Nucleus accumbens (tissue), 56 donors: ENCODE results near the gene ARID3A.
"Not testable (repeated sequence)": the region's sequence is repeated elsewhere in the genome, so short reads cannot be mapped to it uniquely, and the experiment has no call there.

ENCODE experiments used
- DNase-seq, 56 donors: peaks; one replicate each; lab custom pipeline; 2025; lab: John Stamatoyannopoulos, UW

The ARID3A gene

DNA sequence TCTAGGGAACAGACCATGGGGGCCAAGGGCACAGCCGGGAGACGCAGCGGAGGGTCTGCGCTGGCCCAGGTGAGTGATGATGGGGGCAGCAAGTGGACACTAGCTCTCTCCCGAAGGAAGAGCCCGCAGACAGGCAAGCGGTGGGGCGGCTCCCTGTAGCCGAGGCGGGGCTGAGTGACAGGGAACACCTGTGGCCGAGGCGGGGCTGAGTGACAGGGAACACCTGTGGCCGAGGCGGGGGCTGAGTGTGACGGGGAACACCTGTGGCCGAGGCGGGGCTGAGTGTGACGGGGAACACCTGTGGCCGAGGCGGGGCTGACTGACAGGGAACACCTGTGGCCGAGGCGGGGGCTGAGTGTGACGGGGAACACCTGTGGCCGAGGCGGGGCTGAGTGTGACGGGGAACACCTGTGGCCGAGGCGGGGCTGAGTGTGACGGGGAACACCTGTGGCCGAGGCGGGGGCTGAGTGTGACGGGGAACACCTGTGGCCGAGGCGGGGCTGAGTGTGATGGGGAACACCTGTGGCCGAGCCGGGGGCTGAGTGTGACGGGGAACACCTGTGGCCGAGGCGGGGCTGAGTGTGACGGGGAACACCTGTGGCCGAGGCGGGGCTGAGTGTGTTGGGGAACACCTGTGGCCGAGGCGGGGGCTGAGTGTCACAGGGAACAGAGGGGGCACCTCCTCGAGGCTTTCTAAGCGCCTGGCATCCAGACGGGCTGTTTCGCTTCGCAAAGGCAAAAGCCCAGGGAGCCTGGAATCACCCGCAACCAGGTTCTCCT lies 34.2 kb upstream of the ARID3A start:
- DNase-seq, result not testable (repeated sequence)

DNA sequence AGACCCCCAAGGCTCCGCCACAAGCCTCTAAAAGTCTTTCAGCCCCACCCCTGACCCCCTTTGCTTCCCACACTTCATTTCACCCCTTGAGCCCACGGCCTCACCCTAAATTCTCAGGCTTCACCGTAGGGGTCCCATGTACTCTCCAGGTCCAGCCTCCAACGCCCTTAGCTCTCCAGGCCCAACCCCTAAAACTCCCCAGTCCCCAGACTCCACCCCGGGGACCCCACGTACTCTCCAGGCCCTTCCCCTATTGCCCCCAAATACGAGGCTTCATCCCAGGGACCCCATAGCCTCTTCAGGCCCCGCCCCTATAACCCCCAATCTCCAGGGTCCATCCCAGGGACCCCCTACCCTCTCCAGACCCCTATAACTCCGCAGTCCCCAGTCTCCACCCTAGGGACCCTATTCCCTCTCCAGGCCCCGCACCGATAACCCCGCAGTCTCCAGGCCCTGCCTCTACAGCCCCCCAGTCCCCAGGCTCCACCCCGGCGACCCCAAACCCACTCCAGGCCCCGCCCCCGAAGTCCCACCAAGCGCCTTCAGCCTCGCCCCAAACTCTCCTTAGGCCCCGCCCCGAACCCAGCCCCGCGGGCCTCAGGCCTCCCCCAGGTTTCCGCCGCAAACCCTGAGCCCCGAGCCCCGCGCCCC lies 33.5 kb upstream of the ARID3A start:
- DNase-seq, result peak in 3 of 56 donors; percentile 48 to 71 (median 60)

DNA sequence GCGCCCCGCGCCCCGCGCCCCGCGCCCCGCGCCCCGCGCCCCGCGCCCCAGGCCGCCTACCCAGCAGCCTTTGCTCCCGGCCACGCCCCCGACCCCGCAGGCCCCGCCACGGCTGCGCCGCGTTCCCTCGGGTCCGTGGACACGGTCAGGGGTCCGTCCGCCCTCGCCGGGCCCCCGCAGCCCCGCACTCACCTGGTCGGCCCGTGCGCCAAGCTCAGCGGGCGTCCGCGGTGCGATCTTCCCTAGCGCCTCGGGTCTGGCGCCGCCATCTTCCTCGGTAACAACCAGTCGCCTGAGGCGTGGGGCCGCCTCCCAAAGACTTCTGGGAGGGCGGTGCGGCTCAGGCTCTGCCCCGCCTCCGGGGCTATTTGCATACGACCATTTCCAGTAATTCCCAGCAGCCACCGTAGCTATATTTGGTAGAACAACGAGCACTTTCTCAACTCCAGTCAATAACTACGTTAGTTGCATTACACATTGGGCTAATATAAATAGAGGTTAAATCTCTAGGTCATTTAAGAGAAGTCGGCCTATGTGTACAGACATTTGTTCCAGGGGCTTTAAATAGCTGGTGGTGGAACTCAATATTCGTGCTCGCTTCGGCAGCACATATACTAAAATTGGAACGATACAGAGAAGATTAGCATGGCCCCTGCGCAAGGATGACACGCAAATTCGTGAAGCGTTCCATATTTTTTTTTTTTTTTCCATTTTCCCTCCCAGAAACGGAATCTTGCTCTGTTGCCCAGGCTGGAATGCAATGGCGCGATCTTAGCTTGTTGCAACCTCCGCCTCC lies 32.7 kb upstream of the ARID3A start, which contains the start of the genes MED16 and RNU6-9:
TSS of gene MED16 (minus strand) at position 294 of the 796 bp plus-strand sequence. CDS start 2,056 bp downstream, outside the sequence.
TSS of gene RNU6-9 (plus strand) at position 591 of the 796 bp plus-strand sequence.
- DNase-seq, result peak; percentile 50 to 94 (median 84)

DNA sequence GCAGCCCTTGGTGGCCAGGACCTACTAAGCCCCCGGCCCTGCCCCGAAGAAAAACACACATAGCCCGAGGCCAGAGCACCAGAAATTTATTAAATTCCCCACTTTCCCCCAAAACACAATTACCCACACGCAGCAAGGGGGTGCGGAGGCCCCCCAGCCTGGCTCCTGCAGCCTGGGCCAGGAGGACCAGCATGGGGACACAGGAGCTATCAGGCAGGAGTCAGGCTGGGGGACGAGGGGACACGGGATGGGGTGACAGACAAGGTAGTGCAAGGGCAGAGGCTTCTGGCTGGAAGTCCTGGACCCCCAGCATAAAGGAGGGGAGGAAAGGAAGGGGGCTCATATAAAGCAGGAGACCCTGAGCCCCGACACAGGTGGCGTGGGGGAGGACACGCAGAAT lies 29.4 kb upstream of the ARID3A start:
- DNase-seq, result no peak

DNA sequence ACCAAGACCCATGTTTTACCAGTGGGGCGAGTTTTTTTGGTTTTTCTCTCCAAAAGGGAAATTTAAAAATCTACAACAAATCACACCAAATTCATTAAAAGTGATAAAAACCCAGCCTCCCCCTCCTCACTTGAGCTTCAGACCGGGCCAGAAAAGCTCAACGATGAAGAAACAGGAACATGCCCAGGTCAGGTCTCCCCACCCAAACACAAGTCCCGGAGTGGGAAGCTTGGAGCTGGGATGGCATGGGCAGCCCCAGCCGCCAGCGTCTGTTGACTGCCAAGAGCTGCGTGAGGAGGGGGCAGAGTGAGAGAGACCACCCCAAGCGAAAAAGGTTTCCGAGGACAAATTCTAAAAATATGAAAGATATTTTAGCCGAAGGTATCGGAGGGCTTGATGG lies 28.8 kb upstream of the ARID3A start:
- DNase-seq, result no peak

DNA sequence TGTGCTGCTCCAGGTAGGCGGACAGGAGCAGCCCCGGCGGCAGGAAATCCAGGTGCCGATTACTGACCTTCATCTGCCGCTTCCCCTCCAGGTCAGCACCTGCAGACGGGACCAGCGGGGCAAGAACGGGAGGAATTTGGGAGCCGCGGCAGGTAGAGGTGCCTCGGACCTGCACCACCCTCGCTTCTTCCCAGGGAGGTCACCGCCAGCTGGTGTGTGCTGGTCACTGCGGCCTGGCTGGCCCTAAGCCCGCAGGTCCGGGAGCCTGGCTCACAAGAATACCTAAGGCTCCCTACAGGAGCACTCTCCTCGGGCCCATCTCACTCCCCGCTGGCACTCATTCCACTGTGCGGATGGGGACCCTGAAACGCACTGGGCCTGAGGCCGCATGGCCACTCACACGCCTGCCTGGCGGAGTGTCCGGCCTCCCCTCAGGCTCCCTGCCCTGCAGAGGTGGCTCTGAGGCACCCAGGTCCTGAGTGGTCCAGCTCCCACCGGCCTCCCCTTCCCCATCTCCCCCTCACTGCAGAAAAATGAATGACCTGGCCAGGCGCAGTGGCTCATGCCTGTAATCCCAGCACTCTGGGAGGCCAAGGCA lies 28.3 kb upstream of the ARID3A start:
- DNase-seq, result no peak

DNA sequence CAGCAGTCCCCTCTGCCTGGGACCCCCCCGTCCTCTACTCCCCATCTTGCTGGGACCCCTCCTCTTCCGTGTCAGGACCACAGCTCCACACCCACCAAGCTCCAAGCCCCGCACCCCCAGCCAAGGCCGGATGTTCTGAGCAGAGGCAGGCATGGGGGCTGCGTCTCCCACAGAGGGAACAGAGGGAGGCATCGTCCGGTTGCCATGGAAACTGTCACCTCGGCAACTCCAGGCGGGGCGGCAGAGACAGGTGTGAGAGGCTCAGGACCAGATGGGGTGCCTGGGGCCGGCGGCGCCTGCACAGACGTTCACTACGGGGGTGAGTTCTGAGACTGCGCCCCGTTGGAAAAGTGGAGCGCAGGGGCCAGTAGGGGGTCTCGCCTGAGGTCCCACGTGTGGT lies 27.2 kb upstream of the ARID3A start:
- peak in 45 of 56 donors; percentile 23 to 94 (median 68) for DNase-seq

DNA sequence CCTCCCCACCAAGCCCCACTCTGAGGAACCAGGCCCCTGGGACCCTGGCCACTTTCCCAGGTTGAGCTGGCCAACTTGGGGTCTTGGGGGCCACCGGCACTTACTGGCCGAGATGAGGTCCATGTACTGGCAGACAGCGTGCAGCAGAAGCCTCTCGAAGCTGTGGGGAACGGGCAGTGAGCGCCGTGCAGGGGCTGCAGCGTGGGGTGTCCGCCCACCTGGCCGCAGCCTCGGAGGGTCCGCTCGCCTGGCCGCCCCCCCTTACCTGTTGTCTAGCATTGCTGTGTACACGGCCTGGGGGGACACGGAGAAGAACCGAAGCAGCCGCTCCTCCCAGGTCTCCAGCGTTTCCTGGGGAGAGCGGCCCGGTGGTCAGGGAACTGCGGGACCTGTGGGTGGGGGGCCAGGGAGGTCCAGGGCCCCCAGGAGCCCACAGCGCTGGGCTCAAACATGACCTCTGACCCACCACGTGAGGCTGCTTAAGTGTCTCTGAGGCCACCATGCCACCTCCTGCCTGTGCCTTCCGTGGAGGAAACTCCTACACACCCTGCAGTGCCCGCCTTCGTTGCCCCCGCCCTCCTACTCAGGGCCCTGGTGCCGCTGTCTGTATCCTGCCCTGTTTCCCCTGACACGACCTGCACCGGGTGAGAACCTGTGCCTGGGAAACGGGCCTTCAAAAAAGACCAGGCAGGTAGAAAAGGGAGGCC lies 26.3 kb upstream of the ARID3A start:
- no peak for DNase-seq

DNA sequence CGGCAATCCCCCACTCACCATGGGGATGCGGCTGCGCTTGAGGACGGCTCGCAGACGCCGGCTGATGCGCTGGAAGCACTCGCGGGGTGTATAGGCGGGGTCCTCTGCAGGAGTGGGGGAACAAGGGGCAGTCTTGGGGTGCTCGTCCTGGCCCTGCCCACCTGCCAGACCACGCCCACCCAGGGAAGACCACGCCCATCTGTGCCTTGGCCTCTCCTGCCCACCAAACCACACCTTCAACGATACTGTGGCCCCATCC lies 25.9 kb upstream of the ARID3A start:
- no peak for DNase-seq

DNA sequence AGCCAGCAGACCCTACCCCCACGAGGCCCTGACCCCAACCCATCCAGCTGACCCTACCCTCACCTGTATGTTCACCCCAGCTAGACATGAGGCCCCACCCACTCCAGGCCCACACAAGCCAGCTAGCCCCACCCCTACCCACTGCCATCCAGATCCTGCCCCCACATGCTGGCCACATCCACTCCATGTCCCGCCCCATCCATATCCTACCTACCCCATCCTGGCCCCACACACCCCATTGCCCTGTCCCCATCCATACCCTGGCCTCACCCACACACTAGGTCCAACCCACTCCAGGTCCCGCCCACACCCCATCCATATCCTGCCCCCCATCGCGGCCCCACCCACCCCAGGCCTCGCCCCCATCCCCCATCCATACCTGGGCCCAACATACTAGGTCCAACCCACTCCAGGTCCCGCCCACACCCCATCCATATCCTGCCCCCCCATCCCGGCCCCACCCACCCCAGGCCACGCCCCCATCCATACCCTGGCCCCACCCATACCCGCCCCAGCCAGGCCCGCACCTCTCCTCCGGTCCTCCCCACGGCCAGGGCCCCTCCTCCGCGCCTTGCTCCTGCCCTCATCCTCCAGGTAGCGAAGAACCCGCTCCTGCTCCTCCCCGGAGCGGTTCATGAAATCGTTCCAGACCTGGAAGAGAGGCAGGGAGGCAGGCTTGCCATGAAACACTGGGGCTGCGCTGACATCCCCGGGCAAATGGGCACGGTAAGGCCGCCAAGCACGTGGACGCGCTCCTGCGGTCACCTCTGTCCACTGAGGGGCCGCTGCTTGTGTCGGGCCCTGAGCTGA lies 25.3 kb upstream of the ARID3A start:
- DNase-seq, result peak in 5 of 56 donors; percentile 9 to 48 (median 15)

DNA sequence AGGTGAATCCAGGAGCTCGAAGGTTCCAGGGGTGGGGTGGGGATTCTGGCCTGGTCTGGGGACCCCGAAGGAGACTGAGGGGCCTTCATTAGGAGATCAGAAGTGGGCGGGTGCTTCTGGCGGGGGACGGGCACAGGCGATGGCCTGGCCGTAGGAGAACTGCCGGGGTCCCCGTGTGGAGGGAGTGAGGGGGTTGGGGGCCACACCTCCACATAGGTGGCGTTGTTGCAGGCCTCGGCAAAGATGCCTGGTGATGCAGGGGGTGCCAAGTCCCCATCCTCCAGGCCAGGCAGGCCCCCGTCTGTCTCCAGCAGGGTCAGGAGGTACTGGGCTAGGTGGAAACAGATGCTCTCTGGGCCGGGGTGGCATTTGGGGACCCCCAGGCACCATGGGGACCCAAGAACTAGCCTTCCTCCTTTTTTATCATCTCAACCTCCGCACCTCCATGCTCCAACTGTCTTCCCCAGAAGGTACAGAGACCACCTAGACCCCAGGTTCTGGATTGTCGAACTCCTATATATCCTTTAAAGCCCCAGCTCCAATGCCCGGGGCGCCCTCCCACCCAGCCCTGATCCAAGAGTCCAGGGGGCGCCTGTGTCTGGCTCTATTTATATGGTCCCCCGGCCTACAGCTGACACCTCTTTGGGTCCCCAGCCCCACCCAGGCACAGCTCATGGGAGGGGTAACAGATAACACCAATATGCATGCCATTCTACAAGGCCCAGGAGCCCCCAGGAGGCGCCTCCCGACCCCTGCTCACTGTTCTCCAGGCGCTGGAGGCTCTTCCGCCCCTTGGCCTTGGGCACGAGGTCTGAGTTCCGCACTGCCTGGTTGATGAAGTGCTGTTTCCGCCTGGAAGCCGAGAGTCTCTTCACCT lies 24.4 kb upstream of the ARID3A start:
- no peak for DNase-seq

DNA sequence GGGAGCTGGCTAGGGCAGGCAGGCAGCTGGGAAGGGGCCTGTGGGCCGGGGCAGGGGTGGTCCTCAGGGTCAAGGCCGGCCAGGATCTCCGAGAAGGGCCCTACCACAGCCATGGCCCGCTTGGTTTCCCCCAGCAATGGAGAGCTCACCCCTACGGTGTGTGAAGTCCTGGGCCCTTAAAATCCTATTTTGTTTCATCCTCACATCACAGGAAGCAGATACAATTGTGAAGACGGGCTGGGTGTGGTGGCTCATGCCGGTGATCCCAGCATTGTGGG lies 23.8 kb upstream of the ARID3A start:
- DNase-seq, result no peak

DNA sequence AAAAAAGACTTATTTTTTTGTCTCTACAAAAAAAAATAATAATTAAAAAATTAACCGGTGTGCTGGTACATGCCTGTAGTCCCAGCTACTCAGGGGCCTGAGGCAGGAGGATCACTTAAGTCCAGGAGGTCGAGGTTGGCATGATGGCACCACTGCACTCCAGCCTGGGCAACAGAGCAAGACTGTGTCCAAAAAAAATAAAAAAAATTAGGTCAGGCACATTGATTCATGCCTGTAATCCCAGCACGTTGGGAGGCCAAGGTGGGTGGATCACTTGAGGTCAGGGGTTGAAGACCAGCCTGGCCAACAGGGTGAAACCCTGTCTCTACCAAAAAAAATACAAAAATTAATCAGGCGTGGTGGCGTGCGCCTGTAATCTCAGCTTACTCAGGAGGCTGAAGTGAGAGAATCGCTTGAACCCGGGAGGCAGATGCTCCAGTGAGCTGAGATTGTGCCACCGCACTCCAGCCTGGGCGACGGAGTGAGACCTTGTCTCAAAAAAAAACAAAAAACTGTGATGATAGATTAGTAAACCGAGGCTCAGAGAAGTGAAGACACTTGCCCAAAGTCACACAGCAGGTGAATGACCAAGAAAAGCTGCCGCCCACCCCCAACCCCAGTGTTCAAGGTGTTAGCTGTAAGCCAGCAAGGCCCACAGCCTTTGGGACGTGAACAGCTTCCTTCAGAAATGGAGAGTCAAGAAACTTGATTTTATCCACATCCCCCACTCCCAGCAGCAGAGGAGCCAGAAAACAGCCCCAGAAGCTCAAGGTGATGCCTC lies 23.2 kb upstream of the ARID3A start:
- no peak for DNase-seq

DNA sequence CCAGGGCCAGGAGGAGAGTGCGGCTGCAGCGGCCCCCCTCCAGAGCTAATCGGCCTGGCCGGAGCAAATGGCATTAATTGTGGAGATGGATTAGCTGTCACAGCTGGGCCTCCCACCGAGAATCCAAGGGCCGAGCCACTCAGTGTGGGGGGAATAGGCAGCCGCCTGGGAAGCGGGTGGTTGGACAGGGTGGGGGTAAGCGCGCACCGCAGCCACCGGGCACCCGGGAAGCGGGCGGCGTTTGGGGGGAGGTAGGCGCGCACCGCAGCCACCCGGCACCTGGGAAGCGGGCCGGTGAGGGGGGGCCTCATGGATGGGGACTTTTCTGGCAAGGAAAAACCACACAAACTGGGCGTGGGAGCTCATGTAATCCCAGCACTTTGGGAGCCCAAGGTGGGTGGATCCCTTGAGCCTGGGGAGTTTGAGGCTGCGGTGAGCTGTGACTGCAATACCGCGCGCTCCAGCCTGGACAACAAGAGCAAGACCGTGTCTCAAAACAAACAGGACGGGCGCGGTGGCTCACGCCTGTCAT lies 22.5 kb upstream of the ARID3A start:
- peak in 1 of 56 donors; percentile 17 for DNase-seq

DNA sequence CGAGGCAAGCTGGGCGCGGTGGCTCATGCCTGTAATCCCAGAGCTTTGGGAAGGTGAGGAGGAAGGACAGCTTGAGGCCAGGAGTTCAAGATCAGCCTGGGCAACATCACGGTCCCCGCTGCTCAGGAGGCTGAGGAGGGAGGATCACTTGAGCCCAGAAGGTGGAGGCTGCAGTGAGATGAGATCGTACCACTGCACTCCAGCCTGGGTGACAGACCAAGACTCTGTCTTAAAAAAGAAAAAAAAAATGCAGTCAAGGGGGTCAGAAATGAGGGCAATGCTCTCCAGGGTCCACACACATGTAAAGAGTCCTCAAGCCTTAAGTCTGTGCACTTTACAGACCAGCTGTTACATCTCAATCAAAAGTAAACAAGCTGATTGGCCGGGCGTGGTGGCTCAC lies 21.3 kb upstream of the ARID3A start:
- no peak for DNase-seq

DNA sequence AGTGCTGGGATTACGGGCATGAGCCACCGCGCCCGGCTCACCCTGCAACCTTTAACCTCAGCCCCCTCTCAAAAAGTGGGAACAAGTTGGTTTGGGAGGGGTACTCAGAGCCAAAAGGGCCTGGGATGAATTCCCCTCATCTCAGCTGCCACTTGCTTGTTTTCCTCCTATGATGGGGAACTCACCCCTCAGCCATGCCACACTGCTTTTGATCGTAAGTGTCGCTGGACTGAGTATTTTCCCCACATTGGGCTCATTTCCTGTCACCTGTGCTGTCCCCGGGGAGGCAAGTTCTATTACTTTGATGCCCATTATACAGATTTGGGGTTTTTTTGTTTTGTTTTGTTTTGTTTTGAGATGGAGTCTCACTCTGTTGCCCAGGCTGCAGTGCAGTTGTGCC lies 19.4 kb upstream of the ARID3A start:
- DNase-seq, result no peak

DNA sequence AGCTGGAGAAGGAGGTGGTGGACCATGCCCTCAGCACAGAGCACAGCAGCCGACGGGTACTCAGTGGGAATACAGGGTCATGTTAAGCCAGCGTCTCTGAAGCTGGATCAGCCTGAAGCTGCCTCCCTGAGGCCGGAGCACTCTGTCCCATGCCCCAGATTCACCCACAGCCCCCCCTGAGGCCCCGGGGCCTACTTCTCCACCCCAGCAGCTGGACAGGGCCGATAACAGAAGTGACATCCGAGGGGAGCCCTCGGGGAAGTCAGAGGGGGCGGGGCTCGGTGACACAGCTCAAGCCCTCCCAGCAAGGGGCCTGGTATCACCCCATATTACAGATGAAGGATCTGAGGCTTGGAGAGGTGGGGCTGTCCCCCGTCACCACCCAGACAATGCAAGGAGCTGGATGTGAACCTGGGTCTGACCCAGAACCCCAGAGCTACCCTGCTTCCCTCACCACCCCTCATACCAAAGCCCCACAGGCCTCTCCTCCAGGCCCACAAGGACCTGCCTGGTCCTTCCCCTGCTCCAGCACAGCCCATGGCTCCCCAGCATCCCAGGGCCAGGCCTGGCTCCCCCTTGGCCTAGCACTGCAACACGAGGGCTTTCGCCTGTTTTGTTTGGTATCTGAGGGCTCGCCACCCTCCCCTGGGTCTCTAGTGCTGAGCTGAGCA lies 18.5 kb upstream of the ARID3A start:
- DNase-seq, result no peak
